Stimulated activated CD4-positive, alpha-beta T cell treated with anti-CD3 and anti-CD28 coated beads, Interleukin-4, amount 100 ng/mL, for 48 hours (primary cell): ENCODE measurements around the gene STK40.

Source experiments
- DNase-seq, 2 donors: peaks; one replicate each; pipeline ENCODE4 v3.0.0-alpha.2; 2020; ENCODE audit warnings: low read depth in 2 of 2

STK40 gene

GRCh38 chr1:36344395-36344680 is 41.4 kb downstream of the STK40 start:
- no peak for DNase-seq

GRCh38 chr1:36343651-36344394 is 41.9 kb downstream of the STK40 start:
- DNase-seq = no peak

- DNase-seq = peak in 1 of 2 donors; percentile 34
Measured at GRCh38 chr1:36342426-36343185, 43.1 kb downstream of the STK40 start.

- no peak for DNase-seq
Measured at GRCh38 chr1:36341626-36342320, 44.0 kb downstream of the STK40 start.

GRCh38 chr1:36339615-36340014 is 46.1 kb downstream of the STK40 start:
- DNase-seq = no peak

- no peak for DNase-seq
Measured at GRCh38 chr1:36339215-36339614, 46.5 kb downstream of the STK40 start.

GRCh38 chr1:36337830-36338229 is 47.9 kb downstream of the STK40 start:
- no peak for DNase-seq

GRCh38 chr1:36330940-36331339 is 54.8 kb downstream of the STK40 start:
- no peak for DNase-seq

GRCh38 chr1:36329817-36330216 is 55.9 kb downstream of the STK40 start:
- no peak for DNase-seq

GRCh38 chr1:36328713-36329112 is 57.0 kb downstream of the STK40 start:
- DNase-seq = no peak

- no peak for DNase-seq
Measured at GRCh38 chr1:36328088-36328480, 57.6 kb downstream of the STK40 start.

GRCh38 chr1:36327421-36328087 is 58.2 kb downstream of the STK40 start:
- DNase-seq = no peak

- no peak for DNase-seq
Measured at GRCh38 chr1:36326499-36326898, 59.2 kb downstream of the STK40 start.

- DNase-seq = no peak
Measured at GRCh38 chr1:36324353-36324703, 61.4 kb downstream of the STK40 start.

GRCh38 chr1:36323636-36324352 is 61.9 kb downstream of the STK40 start, which contains the start of gene EVA1B:
TSS of gene EVA1B (minus strand) at chr1:36323645. CDS start at chr1:36323037, 608 bp downstream.
- no peak for DNase-seq

GRCh38 chr1:36322786-36323635 is 62.7 kb downstream of the STK40 start:
- no peak for DNase-seq

- DNase-seq = no peak
Measured at GRCh38 chr1:36322041-36322785, 63.5 kb downstream of the STK40 start.

- DNase-seq = no peak
Measured at GRCh38 chr1:36321119-36321951, 64.4 kb downstream of the STK40 start.

GRCh38 chr1:36320767-36321118 is 65.0 kb downstream of the STK40 start:
- no peak for DNase-seq
